ENCODE data around the gene ATF7IP.

Gene ATF7IP

GRCh38 chr12:14505626-14506596 is 140.4 kb downstream of the ATF7IP start:
- no peak for DNase-seq

GRCh38 chr12:14510574-14510973 is 145.1 kb downstream of the ATF7IP start:
- DNase-seq: no peak

- DNase-seq: no peak
Measured at GRCh38 chr12:14514154-14514842, 148.8 kb downstream of the ATF7IP start.

GRCh38 chr12:14514946-14515345 is 149.5 kb downstream of the ATF7IP start:
- DNase-seq: no peak

- DNase-seq: no peak
Measured at GRCh38 chr12:14521822-14522221, 156.3 kb downstream of the ATF7IP start.

- DNase-seq: no peak
Measured at GRCh38 chr12:14525964-14526363, 160.5 kb downstream of the ATF7IP start.

- no peak for DNase-seq
Measured at GRCh38 chr12:14532152-14532551, 166.7 kb downstream of the ATF7IP start.

GRCh38 chr12:14537088-14537487 is 171.6 kb downstream of the ATF7IP start:
- no peak for DNase-seq

- DNase-seq: no peak
Measured at GRCh38 chr12:14540801-14541462, 175.4 kb downstream of the ATF7IP start.

GRCh38 chr12:14545144-14546124 is 180.0 kb downstream of the ATF7IP start:
- no peak for DNase-seq

- DNase-seq: no peak
Measured at GRCh38 chr12:14547571-14547970, 182.1 kb downstream of the ATF7IP start.

- no peak for DNase-seq
Measured at GRCh38 chr12:14548609-14549008, 183.1 kb downstream of the ATF7IP start.
